ENCODE data around the gene PRR20D.
"Not testable (repeated sequence)": the region's sequence is repeated elsewhere in the genome, so short reads cannot be mapped to it uniquely, and the experiment has no call there.

The PRR20D gene

GRCh38 chr13:57160332-57160731 lies at the start of gene PRR20D:
PRR20D (plus strand) TSS chr13:57160632; CDS start chr13:57161019, 387 bp downstream.
- DNase-seq (ENCODE audit: low read depth), result not testable (repeated sequence)

- no peak for DNase-seq (ENCODE audit: low read depth)
Observed at GRCh38 chr13:57114945-57115344, 45.5 kb upstream of the PRR20D start.

DNA sequence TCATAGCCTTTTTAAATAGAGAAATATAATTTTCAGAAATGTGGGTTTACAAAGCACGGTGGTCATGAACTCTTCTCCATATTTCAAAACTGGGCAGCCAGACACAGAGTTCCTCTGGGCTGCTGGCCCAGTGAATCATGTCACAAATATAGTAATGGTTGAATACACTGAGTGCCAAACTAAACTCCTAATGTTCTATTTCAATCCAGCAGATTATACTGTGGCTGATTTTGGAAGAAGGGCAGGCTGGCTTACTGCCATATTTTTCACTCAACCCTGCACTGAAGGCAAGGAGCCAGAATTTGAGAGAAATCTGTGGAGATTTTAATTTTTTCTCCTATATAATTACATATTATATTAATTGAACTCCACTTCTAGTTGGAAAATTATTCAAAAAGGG lies 36.8 kb upstream of the PRR20D start:
- no peak for DNase-seq (ENCODE audit: low read depth)

DNA sequence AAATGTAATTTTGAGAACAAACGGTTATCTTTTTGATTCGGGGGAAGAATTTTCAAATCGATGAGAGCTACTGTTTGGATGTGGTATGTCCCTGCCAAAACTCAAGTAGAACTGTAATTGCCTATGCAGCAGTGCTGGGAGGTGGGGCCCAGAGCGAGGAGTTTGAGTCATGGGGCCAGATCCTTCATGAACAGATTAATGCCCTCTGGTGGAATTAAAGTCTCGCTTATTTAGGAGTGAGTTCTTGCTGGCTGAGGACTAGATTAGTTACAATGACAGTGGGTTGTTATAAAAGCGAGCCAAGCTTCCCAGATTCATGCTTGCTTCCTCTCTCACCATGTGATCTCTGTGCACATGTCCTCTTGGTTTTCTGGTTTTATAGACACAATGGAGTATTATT lies 31.5 kb upstream of the PRR20D start:
- DNase-seq (ENCODE audit: low read depth), result no peak

- DNase-seq (ENCODE audit: low read depth), result no peak
Observed at GRCh38 chr13:57136093-57136492, 24.3 kb upstream of the PRR20D start.

GRCh38 chr13:57137585-57137984 lies 22.8 kb upstream of the PRR20D start:
- DNase-seq (ENCODE audit: low read depth), result no peak

DNA sequence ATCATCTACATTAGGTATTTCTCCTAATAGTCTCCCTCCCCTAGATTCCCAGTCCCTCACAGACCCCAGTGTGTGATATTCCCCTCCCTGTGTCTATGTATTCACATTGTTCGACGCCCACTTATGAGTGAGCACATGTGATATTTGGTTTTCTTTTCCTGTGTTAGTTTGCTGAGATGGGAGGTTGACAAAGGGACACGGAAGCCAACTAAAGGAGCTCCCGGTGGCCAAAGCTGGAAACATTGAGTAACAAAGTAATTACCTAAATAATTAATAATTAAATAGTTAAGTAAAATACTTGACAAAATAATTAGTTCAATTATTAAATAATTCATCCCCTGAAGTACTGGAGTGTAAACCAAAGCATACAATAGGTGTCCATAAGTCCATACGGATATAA lies 21.4 kb upstream of the PRR20D start:
- no peak for DNase-seq (ENCODE audit: low read depth)

DNA sequence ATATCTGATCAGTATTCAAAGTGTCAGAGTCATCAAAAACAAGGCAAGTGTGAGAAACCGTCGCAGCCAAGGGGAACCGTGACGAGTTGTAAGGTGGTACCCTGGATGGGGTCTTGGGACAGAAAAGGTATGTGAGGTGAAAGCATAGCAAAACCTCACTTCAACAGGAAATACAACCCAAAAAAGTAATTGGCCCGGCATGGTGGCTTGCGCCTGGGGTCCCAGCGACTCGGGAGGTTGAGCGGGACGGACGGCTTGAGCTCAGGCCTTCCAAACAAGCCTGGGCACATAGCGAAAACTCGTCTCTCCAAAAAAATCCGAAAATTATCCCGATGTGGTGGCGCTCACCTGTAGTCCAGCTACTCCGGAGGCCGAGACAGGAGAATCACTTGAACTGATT lies 20.7 kb upstream of the PRR20D start:
- not testable (repeated sequence) for DNase-seq (ENCODE audit: low read depth)

GRCh38 chr13:57140235-57140968 lies 20.0 kb upstream of the PRR20D start, which contains the start of gene PRR20A:
PRR20A (plus strand) TSS chr13:57140918; CDS start chr13:57141305, 387 bp downstream.
- not testable (repeated sequence) for DNase-seq (ENCODE audit: low read depth)

GRCh38 chr13:57147188-57147587 lies 13.2 kb upstream of the PRR20D start, which contains the start of gene PRR20B:
PRR20B (plus strand) TSS chr13:57147488; CDS start chr13:57147875, 387 bp downstream.
- DNase-seq (ENCODE audit: low read depth), result not testable (repeated sequence)

- DNase-seq (ENCODE audit: low read depth), result not testable (repeated sequence)
Observed at GRCh38 chr13:57148106-57148505, 12.3 kb upstream of the PRR20D start.

- DNase-seq (ENCODE audit: low read depth), result not testable (repeated sequence)
Observed at GRCh38 chr13:57153761-57154160, 6.7 kb upstream of the PRR20D start, which contains the start of gene PRR20C. PRR20C (plus strand) TSS chr13:57154061; CDS start chr13:57154448, 387 bp downstream.

GRCh38 chr13:57166897-57167296 lies 6.5 kb downstream of the PRR20D start, which contains the start of gene PRR20E:
PRR20E (plus strand) TSS chr13:57167197; CDS start chr13:57167584, 387 bp downstream.
- DNase-seq (ENCODE audit: low read depth), result not testable (repeated sequence)

GRCh38 chr13:57191667-57192066 lies 31.2 kb downstream of the PRR20D start:
- no peak for DNase-seq (ENCODE audit: low read depth)

- no peak for DNase-seq (ENCODE audit: low read depth)
Observed at GRCh38 chr13:57212989-57213388, 52.6 kb downstream of the PRR20D start.
